HG02981 (cell line): ENCODE data around the gene TRIM77.
"Not testable (repeated sequence)": the region's sequence is repeated elsewhere in the genome, so short reads cannot be mapped to it uniquely, and the experiment has no call there.

Experiments
- ATAC-seq: cut with Tn5 transposase; IDR thresholded peaks from one replicate; pipeline ENCODE4 v1.9.1; 2021; ENCODE audit warnings: mild to moderate bottlenecking, moderate library complexity; ENCODE audit not compliant: unreplicated experiment

TRIM77 gene

GRCh38 chr11:89709999-89710398, at the start of gene TRIM77:
TSS of gene TRIM77 (plus strand) at chr11:89710299. CDS start at chr11:89710299, 0 bp downstream.
- not testable (repeated sequence) for ATAC-seq

- ATAC-seq = no peak
Measured at GRCh38 chr11:89667001-89667400, 43.1 kb upstream of the TRIM77 start.

GRCh38 chr11:89668158-89668557, 41.9 kb upstream of the TRIM77 start:
- ATAC-seq = not testable (repeated sequence)

GRCh38 chr11:89669586-89669985, 40.5 kb upstream of the TRIM77 start:
- not testable (repeated sequence) for ATAC-seq

GRCh38 chr11:89669993-89670669, 40.0 kb upstream of the TRIM77 start:
- not testable (repeated sequence) for ATAC-seq

- ATAC-seq = not testable (repeated sequence)
Measured at GRCh38 chr11:89672547-89672946, 37.6 kb upstream of the TRIM77 start.

GRCh38 chr11:89673380-89673779, 36.7 kb upstream of the TRIM77 start:
- ATAC-seq = not testable (repeated sequence)

- not testable (repeated sequence) for ATAC-seq
Measured at GRCh38 chr11:89675383-89675782, 34.7 kb upstream of the TRIM77 start.

- ATAC-seq = not testable (repeated sequence)
Measured at GRCh38 chr11:89675948-89676347, 34.2 kb upstream of the TRIM77 start.

- ATAC-seq = not testable (repeated sequence)
Measured at GRCh38 chr11:89707080-89707479, 3.0 kb upstream of the TRIM77 start.

- not testable (repeated sequence) for ATAC-seq
Measured at GRCh38 chr11:89724866-89725498, 14.9 kb downstream of the TRIM77 start.

- ATAC-seq = not testable (repeated sequence)
Measured at GRCh38 chr11:89730215-89730614, 20.1 kb downstream of the TRIM77 start.

- ATAC-seq = no peak
Measured at GRCh38 chr11:89736566-89736965, 26.5 kb downstream of the TRIM77 start.

GRCh38 chr11:89737116-89737515, 27.0 kb downstream of the TRIM77 start:
- ATAC-seq = no peak

GRCh38 chr11:89741406-89741805, 31.3 kb downstream of the TRIM77 start:
- not testable (repeated sequence) for ATAC-seq

- ATAC-seq = not testable (repeated sequence)
Measured at GRCh38 chr11:89744158-89744557, 34.1 kb downstream of the TRIM77 start.

GRCh38 chr11:89750822-89751221, 40.7 kb downstream of the TRIM77 start:
- ATAC-seq = not testable (repeated sequence)
